Body of pancreas (tissue), 4 donors: ENCODE measurements around the gene GRK1.

ENCODE experiments used
- POLR2A ChIP-seq, 3 donors: fragments of 450-650 bp; IDR thresholded peaks; one replicate each; pipeline ENCODE4 v1.6.1; 2016; ENCODE audit warnings: antibody characterized with exemption in 3 of 3, mild to moderate bottlenecking in 2 of 3
- TF ChIP-seq, protein P1 (sequence below), 7 experiments: fragments of 450-650 bp in 4 of 7; fragments of 200-600 bp in 3 of 7; sonication (generic) in 3 of 7; IDR thresholded peaks; one replicate each; pipeline ENCODE4 v1.5.1; 2016 to 2019; ENCODE audit warnings: antibody characterized with exemption in 7 of 7

DNA sequence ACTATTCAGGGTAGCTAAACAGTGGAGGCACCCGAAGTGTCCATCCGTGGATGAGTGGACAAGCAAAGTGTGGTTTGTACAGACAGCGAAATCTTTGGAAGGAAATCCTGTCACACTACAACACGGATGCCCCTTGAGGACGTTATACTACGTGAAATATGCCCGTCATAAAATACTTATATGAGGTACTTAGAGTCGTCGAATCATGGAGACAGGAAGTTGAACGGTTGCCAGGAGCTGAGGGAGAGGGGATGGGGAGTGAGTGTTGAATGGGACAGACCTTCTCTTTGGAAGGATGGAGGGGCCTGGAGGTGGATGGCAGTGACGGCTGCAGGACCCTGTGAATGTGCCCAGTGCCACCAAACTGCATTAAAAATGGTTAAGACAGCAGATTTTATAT, 20.6 kb upstream of the GRK1 start:
- no peak for TF ChIP-seq POLR2A (IDR thresholded peaks at IDR 0.05)
- TF ChIP-seq, protein P1, sequence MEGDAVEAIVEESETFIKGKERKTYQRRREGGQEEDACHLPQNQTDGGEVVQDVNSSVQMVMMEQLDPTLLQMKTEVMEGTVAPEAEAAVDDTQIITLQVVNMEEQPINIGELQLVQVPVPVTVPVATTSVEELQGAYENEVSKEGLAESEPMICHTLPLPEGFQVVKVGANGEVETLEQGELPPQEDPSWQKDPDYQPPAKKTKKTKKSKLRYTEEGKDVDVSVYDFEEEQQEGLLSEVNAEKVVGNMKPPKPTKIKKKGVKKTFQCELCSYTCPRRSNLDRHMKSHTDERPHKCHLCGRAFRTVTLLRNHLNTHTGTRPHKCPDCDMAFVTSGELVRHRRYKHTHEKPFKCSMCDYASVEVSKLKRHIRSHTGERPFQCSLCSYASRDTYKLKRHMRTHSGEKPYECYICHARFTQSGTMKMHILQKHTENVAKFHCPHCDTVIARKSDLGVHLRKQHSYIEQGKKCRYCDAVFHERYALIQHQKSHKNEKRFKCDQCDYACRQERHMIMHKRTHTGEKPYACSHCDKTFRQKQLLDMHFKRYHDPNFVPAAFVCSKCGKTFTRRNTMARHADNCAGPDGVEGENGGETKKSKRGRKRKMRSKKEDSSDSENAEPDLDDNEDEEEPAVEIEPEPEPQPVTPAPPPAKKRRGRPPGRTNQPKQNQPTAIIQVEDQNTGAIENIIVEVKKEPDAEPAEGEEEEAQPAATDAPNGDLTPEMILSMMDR (IDR thresholded peaks at IDR 0.05): no peak
